HG03103 (cell line): Measurements from ENCODE around the gene LIN52.

ENCODE experiments used
- ATAC-seq: cut with Tn5 transposase; IDR thresholded peaks from one replicate; pipeline ENCODE4 v1.9.1; 2021; ENCODE audit warnings: low read depth; ENCODE audit not compliant: unreplicated experiment

LIN52 gene

DNA sequence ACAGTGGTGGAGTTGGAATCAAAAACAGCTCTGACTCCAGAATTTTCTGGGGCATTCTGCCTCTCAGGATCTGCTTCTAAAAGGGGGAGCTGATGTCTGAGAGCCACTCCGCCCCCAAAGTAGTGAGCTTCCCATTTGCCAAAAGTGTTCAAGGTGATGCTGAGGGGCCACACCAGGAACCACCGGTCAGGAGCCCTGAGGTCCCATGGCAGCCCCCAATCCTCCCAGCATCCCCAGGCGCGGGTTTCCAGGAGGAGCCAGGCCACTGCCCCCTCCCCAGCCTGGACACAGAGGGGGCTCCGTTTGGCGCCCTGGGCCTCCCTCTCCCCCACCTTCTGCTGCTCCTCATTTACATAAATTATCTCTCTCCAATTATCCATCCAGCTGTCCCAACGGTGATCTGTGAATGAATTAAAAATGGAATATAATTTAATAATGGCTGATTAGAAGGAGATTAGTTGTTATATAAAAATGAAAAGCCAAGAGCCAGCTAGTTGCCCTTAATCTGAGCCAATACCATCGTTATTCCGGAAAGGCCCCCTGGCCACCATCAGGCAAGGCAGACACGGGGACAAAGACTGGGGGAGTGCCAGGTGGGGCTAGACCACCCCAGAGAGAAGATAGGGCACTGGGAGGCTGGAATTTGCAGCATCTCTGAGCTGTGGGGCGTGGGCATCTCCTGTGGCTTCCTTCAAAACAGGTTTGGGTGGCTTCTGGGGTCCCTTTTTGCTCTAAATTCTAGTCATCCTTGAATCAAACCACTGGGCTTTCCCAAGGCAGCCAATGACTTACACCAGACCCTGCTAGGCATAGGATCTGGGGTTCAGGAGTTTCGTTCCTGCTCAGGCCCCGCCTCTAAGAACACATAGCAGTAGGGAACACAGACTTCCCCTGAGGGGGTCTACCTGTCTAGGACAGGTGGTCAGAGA, 134.8 kb downstream of the LIN52 start:
- no peak for ATAC-seq

DNA sequence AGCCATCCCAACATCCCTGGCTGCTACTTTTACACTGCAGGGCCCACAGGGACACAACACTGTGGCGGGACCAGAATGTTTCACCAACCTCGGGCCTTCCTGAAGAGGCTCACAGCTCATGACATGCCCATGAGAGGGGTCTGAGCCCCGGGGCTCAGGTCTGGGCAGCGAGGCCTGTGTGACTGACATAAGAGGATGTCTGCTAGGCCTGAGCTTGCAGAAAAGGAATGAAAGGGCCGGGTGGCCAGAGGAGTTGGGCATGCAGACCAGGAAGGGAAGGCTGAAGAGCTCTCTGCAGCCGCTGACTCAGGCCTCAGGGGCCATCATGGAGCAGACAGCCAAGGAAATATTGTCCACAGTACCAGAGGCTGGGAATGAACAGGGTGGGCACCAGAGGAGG, 136.2 kb downstream of the LIN52 start:
- ATAC-seq = no peak

DNA sequence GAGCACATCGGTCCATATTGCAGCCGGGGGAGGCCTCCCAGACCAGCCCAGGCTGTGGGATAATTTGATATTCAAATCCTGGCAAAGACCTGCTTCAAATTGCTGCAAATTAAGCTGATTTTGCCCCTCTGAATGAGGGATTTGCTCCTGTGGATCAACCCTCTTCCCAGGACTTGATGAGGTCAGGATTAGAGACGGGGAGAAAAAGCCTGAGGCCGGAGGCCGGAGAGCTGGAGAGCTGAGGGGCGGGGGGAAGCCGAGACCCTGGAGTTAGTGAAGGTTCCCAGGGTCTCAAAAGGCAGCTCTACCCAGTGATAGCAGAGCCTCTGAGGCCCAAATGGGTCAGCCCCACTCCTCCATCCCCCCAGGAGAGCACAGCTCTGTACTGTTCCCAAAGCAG, 137.0 kb downstream of the LIN52 start:
- ATAC-seq = no peak

DNA sequence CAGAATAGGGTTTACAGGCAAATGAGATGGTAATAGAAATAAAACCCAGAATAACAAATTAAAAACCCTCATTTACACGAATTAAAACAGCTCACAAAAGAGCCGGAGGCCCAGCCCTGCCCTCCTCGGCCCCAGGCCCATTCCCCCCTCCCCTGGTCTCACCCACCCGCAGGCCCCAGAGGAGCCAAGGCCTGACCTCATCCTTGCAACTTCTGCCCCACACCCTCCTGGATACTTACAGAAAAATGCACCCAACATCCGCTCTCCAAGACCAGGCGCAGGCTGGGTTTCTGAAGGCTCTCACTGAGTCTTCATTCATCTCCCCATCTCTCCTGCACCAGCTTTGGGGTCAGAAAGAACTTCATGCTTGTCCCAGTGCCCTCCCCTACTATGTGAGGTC, 138.3 kb downstream of the LIN52 start:
- ATAC-seq = no peak

DNA sequence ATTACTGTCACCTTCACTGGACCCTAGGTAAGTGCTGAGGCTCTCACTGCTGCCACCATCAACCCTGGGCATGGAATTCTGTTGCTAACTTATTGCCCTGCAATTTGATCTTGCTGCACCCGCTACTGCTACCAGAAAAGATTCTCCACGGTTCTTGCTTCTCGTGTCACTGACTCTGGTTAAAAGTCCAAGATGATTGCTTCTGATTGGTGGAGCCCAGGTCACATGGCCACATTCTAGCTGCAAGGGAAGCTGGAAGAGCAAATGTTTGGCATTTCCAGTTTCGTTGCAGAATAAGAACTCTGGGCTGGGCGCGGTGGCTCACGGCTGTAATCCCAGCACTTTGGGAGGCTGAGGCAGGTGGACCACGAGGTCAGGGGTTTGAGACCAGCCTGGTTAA, 147.0 kb downstream of the LIN52 start:
- ATAC-seq = no peak

DNA sequence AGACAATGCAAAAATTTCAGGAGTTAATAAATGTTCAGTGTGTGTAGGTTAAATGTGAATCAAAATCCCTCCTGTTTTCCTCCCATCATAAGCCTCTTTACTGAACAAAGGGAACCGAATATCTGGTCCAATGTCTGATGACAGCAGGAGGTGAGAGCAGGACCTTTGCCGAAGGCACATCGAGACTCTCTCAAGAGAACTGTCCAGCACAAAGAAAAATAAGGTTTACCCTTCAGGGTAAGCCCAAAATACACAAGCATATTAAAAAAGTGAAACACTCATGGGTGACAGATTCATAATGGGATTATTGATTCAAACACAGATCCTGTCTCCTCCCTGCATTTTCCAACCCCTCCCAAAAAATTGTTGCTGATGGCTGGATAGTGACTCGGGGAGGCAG, 150.3 kb downstream of the LIN52 start:
- no peak for ATAC-seq

DNA sequence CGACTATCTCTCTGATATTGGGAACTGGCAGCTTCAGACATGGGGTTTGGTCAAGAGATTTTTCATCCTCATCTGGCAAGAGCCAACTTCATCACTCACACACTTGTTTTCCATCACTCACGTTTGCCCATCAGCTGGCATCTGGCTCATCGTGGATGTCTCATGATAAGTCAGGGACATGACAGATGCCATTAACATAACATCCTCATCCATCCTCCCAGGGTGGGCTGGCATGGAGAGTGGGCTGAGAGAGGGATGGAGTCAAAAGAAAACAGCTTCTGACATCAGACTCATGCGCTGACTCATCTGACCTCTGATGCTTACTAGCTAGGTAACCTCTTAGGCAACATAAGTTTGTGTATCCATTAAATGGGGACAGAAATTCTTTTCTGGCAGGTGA, 152.7 kb downstream of the LIN52 start:
- no peak for ATAC-seq

DNA sequence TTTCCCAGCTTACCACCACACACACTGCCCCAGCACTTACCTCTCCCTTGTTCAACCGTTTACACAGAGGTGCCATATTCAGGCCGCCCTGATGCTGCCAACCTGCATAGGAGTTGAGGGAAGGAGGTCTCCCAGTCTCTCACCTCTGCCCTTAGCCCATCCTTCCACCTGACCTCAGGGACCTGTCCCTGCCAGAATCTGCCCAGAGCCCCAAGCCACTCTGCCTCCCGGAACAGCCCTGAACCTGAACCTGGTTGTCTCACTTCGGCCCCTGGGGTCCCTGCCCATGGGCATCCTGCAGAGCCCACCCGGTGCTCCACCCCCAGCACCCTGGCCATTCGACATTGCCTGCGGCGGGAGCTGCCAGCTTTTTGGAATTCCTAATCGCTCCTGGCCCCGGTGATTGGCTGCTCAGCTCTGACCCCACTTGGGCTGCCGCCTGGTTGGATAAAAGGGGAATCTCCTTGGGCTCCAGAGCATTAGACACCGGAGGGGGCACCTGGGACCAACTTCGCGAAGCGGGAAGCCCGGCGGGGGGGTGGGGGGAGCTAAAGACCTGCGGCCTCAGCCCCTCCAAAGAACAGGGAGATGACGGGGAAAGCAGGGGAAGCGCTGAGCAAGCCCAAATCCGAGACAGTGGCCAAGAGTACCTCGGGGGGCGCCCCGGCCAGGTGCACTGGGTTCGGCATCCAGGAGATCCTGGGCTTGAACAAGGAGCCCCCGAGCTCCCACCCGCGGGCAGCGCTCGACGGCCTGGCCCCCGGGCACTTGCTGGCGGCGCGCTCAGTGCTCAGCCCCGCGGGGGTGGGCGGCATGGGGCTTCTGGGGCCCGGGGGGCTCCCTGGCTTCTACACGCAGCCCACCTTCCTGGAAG, 154.5 kb downstream of the LIN52 start, which contains the start of gene VSX2:
Gene VSX2, plus strand, starts transcription at position 476 of the 874 bp plus-strand sequence. Its CDS starts 113 bp downstream, at position 589.
- ATAC-seq = no peak

DNA sequence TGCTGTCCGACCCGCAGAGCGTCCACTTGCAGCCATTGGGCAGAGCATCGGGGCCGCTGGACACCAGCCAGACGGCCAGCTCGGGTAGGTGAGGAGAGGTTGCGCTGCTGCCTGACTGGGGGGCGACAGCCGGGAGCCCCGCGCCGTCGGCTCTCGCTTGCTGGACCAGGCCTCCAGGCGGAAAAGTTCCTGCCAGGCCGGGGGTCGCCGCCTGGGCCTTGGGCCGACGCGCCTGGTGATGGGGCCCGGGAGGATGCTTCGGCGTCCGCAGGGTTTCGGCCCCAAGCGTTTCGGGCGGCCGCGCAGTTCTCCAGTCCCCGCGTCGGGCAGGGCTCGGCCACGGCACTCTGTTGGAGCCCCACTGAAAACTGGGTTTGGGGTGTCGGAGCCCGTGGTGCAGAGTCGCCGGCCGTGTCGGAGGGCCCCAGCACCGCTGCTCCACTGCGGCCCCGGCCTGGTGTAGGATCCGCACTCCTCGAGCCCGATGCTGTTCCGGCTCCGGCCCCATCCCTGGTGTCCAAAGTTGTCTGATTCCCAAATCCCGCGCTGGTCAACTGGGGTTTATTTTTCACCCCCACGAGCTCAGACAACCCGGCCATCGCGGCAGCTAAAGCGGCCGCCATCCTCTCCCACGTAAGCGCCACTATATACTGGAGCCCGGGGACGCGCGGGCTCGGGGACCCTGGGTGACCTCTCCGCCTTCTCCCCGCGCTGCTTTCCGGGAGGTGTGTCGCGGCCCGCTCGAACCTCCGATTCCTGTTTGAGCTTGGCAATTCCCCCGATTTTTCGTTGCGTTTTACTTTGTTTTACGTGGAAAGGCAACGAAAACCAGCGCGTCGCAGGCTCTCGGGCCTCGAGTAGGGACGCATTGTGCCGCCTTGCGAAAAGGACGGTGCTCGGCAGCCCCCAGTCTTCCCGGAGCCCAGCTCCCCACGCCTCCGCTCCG, 155.4 kb downstream of the LIN52 start:
- ATAC-seq = no peak

DNA sequence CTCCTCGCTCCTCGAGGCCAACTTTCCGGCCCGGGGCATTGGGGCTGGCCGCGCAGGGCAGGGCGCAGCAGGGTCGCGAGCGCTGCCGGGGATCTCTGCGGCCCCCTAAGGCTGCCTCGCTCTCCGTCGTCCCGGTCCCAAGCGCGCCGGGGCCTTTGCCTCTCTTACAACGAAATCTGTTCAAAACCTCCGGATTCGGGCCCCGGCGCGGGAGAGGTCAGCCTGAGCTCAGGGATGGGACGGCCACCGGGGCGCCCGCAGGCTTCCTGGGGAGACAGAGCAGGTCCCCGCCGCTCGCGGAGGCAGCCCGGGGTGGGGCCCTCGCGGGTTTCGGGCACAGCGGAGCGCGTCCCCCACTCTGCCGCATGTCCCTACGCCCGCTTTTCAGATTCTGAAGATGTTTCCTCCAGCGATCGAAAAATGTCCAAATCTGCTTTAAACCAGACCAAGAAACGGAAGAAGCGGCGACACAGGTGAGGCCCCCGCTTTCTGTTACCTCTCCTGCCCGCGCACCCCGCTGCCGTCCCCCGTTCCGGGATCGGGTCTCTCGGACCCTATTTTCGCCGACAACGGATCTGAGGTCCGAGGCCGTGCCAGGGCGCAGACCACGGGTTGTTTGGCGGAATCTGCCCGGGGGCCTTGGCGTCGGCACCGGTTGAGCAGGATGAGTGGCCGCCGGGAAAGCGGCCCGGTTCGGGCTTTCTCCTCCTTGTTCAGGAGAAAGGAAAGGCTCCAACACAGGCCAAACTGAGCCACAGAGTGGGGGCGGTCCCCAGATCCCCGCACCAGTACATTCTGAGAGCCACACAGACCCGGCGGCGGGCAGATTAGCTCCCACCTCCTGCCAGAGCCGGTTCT, 156.3 kb downstream of the LIN52 start:
- ATAC-seq = no peak

DNA sequence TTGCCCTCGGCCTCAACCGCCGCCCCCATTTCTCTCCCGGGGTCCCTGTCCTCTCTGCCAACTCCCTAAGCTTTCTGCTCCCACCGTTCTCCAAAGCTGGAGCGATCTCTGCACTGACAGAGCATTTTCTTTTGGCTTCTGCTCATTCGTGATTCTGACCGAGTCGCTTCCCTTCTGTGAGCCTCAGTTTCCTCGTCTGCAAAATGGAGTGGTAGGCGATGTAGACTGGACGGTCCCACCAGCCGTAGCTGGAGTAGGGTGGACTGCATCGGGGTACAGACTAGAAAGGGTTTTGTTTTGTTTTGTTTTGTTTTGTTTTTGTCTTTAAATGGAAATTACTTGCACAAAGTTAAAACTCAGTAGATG, 156.9 kb downstream of the LIN52 start:
- no peak for ATAC-seq

DNA sequence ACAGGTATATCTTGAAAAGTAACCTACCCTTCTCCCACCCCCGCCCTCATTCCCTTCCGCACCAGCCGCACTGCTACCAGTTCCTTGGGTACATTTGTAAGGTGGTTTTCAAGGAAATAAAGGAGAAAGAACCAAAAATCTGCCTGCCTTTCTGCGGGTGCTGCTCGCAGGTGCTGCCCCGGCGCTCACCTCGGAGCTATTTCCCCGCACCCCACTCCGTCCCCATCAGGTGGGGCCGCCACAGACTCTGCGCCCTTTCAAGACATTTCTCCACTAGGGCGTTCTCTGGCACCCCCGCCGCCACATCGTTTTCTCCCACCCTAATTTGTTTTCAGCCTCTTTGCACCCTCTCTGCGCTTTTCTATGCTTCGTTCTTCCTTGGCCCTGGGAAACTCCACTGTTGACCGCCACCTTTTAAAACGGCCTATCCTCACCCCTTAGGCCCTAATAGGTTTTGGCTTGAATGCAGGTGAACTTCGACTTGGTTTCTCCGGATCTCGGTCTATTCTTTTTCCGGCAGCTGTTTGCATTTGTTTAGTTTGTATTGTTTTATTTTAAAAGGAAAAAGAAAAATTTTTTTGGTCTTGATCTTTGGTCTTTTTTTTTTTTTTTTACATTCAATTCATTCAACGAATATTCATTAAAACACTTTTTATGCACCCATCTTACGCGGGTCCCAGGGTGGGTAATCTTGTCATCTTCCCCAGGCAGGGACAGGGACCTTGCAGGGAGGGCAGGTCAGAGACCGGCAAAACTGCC, 157.4 kb downstream of the LIN52 start:
- no peak for ATAC-seq

DNA sequence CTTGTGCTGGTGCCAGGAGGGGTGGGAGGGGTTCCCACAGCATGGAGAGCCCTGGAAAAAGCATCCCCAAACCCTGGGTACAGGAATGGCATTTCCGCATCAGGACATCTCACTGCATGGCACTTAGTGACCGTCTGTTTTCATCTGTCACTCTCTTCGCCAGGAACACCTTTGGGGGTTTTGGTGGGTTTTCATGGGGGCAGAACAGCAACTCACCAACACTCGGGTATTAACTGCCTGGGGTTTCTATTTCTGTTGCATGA, 158.0 kb downstream of the LIN52 start:
- ATAC-seq = no peak

DNA sequence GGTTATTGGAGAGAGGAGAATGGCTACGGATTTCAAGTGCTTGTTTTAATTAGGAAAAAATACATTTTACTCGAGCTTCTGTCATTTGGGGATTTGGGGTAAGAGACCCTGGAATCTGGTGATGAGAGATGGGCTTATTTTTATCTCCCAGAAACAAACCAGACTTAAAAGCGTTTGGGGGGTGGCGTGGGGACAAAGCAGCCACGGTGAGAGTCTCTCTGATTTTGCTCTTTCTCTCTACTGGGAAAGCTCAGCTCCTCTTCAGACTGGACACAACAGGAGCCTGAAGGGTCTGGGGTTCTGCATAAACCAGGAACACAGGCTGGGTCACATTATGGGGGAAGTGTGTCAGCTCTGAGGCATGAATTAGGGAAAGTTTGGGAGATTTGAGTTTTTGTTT, 158.3 kb downstream of the LIN52 start:
- ATAC-seq = no peak

DNA sequence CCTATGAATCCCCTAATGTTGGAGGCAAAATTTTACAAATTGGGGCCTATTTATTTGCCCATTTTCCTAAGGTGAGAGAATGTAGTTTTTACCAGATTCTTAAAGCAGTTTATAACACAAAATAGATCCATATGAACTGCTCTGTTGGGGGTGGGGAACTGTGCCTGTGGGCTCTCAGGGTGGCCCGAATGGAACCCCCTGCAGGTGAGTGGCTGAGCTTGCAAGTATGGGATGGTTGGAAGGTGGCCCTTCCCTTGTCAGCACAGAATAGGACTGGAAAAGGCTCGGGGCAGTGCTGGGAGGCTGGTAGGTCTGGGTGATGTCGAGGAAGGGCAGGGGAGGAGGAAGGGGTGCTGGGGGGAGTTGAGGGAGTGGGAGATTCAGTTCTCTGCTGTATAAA, 159.4 kb downstream of the LIN52 start:
- ATAC-seq = no peak

DNA sequence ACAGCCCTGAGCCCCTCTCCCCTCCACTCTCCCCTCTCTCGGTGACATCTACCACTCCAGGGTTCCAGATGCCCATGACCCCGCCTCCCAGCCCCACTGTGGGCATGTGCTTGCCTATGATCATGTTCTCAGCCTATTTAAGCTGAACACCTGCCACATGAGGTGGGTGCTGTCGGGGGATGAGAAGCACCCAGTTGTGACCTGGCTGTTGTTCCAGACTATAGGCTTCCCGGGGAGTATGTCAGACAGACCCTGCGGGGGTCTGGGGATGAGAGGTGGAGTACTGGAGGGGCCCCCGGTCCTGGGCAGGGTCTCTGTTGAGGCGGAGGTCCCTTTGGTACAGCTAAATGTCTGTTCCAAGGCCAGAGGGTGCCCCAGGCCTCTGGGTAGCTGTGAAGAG, 160.5 kb downstream of the LIN52 start:
- ATAC-seq = no peak

DNA sequence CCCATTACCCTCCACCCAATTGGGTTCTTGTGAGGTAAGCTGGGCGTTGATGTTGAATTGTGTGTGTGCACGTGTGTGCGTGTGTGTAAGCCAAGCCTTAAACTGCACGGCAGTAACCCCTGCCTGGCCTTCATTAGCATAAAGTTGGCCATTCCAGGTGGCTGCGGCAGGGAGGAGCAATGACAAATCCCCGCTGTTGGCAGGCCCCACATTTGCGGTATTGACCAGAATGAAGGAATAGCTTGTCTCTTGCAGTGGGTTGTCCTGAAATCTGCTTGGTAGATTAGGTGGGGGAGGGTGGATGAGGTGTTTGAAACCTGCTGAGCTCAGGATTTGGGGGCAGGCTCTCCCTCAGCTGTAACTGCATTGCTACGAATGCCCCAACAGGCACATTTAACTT, 161.8 kb downstream of the LIN52 start:
- ATAC-seq = no peak

DNA sequence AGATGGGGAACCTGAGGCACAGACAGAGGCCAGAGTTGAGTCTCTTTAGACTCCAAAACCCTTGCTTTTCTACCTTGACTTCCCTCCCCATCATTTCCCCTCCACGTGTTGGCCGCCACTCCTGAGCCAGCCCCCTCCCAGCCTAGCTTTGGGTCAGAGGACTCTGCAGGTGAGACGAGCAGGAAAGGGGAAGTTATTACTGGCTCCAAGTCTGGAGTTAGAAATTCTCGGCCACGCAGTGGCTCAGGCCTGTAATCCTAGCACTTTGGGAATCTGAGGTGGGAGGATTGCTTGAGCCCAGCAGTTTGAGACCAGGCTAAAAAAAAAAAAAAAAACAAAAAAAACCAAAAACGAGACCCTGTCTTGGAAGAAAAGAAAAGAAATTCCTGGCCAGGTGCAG, 163.3 kb downstream of the LIN52 start:
- ATAC-seq = no peak
